Left ventricle myocardium inferior (tissue), 1 donor: ENCODE data around the gene ZIC5. TPM values are rescaled to one million over a fixed set of nuclear protein-coding genes. Genes with fewer than 3 reads are reported as not detected.

Source experiments
- DNase-seq: peaks from one replicate; pipeline ENCODE4 v3.0.0-alpha.2; 2020
- H3K27ac ChIP-seq: fragments of 200-600 bp; replicated peaks from 2 replicates; pipeline ENCODE4 v1.8.0; 2021
- H3K27me3 ChIP-seq: fragments of 200-600 bp; 2 replicates; pipeline ENCODE4 v1.8.0; 2021; ENCODE audit warnings: low read depth
- H3K36me3 ChIP-seq: fragments of 200-600 bp; 2 replicates; pipeline ENCODE4 v1.8.0; 2021
- H3K4me1 ChIP-seq: fragments of 200-600 bp; 2 replicates; pipeline ENCODE4 v1.8.0; 2021
- H3K4me3 ChIP-seq: fragments of 200-600 bp; 2 replicates; pipeline ENCODE4 v1.8.0; 2021; ENCODE audit warnings: mild to moderate bottlenecking, moderate library complexity
- H3K9me3 ChIP-seq: fragments of 200-600 bp; replicated peaks from 2 replicates; pipeline ENCODE4 v1.8.0; 2021
- intact Hi-C: fragments of 100-400 bp; cut with micrococcal nuclease; formaldehyde crosslinking; loops from one replicate; pipeline ENCODE4 v1.11.0; 2022
- total RNA-seq: library from RNA; stranded (reverse); fragmentation: NEBNext Ultra II Directional; extraction: Animal tissue kit (Norgen Biotek cat#: 25700); gene quantifications from one replicate; pipeline ENCODE4 v1.2.1, GENCODE V29; 2021
- TF ChIP-seq, protein P1 (sequence below): fragments of 200-600 bp; IDR thresholded peaks from 2 replicates; pipeline ENCODE4 v1.8.0; 2021; ENCODE audit warnings: antibody characterized with exemption, mild to moderate bottlenecking, borderline replicate concordance
- donor health status: DM: no; HTN: yes; CAD: no; lungs with severe emphysema.

The ZIC5 gene
- total RNA-seq, 1 donor from 2014 or later: not detected

DNA sequence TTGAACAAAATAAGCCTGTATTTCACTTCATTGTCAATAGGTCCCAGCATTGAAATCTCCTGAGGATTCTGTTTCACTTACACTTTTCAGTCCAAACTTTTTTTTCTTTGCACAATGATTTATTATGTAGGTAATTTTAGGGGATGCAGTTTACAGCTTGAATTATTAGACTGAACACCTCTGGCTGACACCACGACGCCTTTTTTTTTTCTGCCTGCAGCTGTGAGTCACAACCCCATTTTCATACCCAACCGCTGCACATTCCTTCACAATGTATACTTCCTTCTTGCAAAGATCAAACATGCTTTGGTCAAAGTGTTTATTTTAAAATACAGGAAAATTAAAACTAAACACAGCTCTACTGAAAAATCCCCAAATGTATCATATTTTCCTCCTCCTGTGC, 21.4 kb upstream of the ZIC5 start:
- H3K4me1 ChIP-seq: peaks cover 25% of the 10 kb centered on the region
- H3K27me3 ChIP-seq: peaks cover 100% of the 10 kb centered on the region
- no peak for DNase-seq
- TF ChIP-seq, protein P1, sequence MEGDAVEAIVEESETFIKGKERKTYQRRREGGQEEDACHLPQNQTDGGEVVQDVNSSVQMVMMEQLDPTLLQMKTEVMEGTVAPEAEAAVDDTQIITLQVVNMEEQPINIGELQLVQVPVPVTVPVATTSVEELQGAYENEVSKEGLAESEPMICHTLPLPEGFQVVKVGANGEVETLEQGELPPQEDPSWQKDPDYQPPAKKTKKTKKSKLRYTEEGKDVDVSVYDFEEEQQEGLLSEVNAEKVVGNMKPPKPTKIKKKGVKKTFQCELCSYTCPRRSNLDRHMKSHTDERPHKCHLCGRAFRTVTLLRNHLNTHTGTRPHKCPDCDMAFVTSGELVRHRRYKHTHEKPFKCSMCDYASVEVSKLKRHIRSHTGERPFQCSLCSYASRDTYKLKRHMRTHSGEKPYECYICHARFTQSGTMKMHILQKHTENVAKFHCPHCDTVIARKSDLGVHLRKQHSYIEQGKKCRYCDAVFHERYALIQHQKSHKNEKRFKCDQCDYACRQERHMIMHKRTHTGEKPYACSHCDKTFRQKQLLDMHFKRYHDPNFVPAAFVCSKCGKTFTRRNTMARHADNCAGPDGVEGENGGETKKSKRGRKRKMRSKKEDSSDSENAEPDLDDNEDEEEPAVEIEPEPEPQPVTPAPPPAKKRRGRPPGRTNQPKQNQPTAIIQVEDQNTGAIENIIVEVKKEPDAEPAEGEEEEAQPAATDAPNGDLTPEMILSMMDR: no peak
- H3K27ac ChIP-seq: no peak overlapping the region
- H3K9me3 ChIP-seq: no peaks in the 10 kb centered on the region
- no peak overlapping the region for H3K4me3 ChIP-seq
- intact Hi-C loops: no loop called here
- no peaks in the 10 kb centered on the region for H3K36me3 ChIP-seq

DNA sequence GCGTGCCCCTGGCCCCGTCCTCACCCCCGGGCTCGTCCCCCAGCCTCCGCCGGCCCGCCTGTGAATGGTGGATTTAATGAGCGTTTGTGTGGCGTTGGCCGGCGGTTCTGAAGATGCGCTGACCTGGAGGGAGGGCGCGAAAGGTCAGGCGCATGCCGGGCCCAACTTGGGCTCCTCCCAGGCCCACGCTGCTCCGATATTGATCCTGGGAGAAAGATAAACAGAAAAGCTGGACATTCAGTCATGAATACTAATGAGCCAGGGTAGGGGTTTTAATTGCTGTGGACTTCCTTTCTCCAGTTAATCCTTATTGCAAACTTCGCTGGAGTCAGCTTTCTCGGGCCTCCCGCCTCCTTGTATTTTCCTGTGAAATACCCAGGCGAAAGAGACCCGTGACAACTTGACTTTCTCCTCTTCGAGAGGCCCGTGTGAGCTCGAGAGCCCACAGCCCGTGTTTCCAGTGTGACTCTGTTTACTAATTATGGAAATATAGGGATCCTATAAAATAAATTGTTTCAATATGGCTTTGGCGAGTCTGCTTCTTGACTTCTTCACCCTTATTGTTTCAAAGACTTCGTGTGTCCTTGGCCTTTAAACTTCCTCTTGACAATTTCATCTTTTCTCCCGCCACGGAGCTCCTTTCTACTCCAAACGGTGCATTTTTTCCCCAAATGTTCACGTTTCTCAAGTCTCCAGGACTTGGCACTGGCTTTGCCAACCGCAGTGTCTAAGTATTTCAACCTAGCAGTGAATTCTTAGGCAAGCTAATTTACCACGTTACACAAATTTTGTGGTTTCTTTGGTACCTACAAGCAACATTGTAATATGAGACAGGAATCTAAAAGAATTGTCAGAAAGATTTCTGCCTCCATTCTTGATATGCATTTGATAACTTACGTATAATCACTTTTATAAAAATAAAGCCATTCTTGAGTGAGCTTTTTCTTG, 20.5 kb upstream of the ZIC5 start:
- no peak for DNase-seq
- Histone ChIP-seq H3K27me3 (peaks cover 100% of the 10 kb centered on the region), H3K4me1 (peaks cover 25% of the 10 kb centered on the region)

DNA sequence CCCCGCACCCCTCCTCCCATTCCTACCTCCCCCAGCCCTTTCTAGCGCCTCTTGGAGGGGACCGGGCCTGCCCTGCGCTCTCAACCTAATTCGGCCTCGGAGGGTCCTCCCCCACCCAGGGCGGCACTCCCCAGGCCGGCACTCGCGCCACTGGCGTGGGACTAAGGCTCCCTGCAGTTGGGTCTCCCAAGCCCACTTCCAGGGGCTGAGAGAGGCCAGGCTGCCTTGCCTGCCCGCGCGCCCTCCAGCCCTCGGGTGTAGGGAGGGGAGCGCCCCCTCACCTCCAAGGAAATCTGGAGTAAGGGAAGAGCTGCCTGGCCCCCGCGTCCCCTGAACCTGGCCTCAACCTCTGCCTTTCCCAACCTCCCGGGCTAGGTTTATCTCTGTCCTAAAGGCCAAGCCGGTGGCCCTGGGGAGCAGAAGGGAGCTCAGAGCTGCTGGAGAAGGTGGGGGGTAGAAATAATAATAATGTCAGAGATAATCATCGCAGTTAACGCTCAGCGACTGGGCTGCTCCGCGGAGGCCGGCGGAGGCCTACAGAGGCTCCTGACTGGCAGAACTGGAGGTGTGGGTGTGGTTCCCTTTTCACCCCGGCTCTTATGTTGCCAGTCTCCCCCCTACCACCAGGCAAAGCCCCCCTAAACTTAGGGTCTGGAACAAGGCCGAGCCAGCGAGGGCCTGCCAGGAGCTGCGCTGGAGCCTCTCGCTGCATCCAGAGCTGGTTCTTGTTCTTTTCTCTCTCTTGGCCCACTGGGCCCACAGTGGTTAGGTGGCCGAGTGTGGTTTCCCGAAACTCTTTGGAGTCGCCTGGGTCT, 19.7 kb upstream of the ZIC5 start:
- intact Hi-C loops: no loop called here
- TF ChIP-seq, protein P1: no peak
- Histone ChIP-seq H3K4me1 (peaks cover 25% of the 10 kb centered on the region), H3K27me3 (peaks cover 100% of the 10 kb centered on the region), H3K27ac (no peak overlapping the region), H3K4me3 (no peak overlapping the region), H3K36me3 (no peaks in the 10 kb centered on the region), H3K9me3 (no peaks in the 10 kb centered on the region)
- DNase-seq: no peak

More for the DNA sequence above, 20.5 kb upstream of the ZIC5 start:
- Histone ChIP-seq H3K36me3 (no peaks in the 10 kb centered on the region), H3K27ac (no peak overlapping the region), H3K9me3 (no peaks in the 10 kb centered on the region), H3K4me3 (no peak overlapping the region)
- TF ChIP-seq, protein P1: no peak
- intact Hi-C loops: no loop called here

DNA sequence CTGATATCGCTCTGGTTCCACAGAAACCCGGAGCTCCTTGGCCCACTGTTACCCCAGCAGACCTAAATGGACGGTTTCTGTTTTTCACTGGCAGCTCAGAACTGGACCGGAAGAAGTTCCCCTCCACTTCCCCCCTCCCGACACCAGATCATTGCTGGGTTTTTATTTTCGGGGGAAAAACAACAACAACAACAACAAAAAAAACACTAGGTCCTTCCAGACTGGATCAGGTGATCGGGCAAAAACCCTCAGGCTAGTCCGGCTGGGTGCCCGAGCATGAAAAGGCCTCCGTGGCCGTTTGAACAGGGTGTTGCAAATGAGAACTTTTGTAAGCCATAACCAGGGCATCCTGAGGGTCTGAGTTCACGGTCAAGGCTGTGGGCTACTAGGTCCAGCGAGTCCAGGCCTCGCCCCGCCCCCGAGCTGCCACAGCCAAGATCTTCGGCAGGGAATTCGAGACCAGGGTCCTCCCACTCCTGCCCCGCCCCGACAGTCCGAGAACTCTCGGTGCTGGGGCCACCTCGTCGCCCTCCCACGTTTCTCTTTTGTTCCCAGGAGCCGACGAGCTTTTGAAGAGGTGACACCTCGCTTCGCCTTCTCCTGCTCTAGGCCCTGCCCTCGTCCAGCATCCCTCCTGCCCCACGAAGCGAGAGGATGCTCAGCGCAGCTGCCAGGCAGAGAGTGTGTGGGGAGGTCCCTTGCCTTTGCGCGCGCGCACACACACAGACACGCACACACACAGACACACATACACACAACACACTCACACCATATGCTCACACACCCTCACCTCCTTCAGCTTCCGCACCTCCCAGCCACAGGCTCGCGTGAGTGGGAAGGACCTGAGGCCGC, 18.8 kb upstream of the ZIC5 start:
- Histone ChIP-seq H3K4me3 (no peak overlapping the region), H3K36me3 (no peaks in the 10 kb centered on the region), H3K27ac (no peak overlapping the region), H3K9me3 (no peaks in the 10 kb centered on the region), H3K4me1 (peaks cover 25% of the 10 kb centered on the region), H3K27me3 (peaks cover 100% of the 10 kb centered on the region)
- TF ChIP-seq, protein P1: no peak
- intact Hi-C loops: no loop called here
- DNase-seq: no peak
